ENCODE data around the gene NELFB.

- TF ChIP-seq CTCF (IDR thresholded peaks at IDR 0.05) (no peak), USF1 (CRISPR knock-in tag; IDR thresholded peaks at IDR 0.05) (0 out of 2 replicates have a peak, but pooled peaks have one; percentile 42), ZNF232 (CRISPR knock-in tag; IDR thresholded peaks at IDR 0.05) (no peak), MAX (CRISPR knock-in tag; IDR thresholded peaks at IDR 0.05) (peak; percentile 76; the same call in 1 of the 2 replicates), STAT6 (CRISPR knock-in tag; conservative IDR thresholded peaks at IDR 0.05; ENCODE audit: low read depth) (no peak), ZNF512 (CRISPR knock-in tag; IDR thresholded peaks at IDR 0.05; ENCODE audit: borderline replicate concordance) (no peak), ZNF671 (CRISPR knock-in tag; IDR thresholded peaks at IDR 0.05) (no peak), GABPB1 (CRISPR knock-in tag; IDR thresholded peaks at IDR 0.05) (no peak), NR3C1 (CRISPR knock-in tag; conservative IDR thresholded peaks at IDR 0.05; ENCODE audit: low read depth) (no peak), ZNF532 (CRISPR knock-in tag; IDR thresholded peaks at IDR 0.05; ENCODE audit: borderline replicate concordance) (no peak), ATF3 (CRISPR knock-in tag; conservative IDR thresholded peaks at IDR 0.05) (no peak), TP53 (CRISPR knock-in tag; IDR thresholded peaks at IDR 0.05) (no peak), SP1 (CRISPR knock-in tag; conservative IDR thresholded peaks at IDR 0.05) (no peak), SMAD3 (CRISPR knock-in tag; IDR thresholded peaks at IDR 0.05; ENCODE audit: borderline replicate concordance) (no peak)
These were observed 39.6 kb downstream of the NELFB start for GRCh38 chr9:137294681-137295237.

Data from WTC11 (cell line).